GM19099 (cell line): ENCODE results near the gene ZSCAN32.

Experiments used
- POLR2A ChIP-seq: IDR thresholded peaks from 3 replicates; pipeline ENCODE4 v1.6.1; 2011; ENCODE audit warnings: low read depth; ENCODE audit not compliant: insufficient read length; ENCODE audit errors: extremely low read depth

Gene ZSCAN32

DNA sequence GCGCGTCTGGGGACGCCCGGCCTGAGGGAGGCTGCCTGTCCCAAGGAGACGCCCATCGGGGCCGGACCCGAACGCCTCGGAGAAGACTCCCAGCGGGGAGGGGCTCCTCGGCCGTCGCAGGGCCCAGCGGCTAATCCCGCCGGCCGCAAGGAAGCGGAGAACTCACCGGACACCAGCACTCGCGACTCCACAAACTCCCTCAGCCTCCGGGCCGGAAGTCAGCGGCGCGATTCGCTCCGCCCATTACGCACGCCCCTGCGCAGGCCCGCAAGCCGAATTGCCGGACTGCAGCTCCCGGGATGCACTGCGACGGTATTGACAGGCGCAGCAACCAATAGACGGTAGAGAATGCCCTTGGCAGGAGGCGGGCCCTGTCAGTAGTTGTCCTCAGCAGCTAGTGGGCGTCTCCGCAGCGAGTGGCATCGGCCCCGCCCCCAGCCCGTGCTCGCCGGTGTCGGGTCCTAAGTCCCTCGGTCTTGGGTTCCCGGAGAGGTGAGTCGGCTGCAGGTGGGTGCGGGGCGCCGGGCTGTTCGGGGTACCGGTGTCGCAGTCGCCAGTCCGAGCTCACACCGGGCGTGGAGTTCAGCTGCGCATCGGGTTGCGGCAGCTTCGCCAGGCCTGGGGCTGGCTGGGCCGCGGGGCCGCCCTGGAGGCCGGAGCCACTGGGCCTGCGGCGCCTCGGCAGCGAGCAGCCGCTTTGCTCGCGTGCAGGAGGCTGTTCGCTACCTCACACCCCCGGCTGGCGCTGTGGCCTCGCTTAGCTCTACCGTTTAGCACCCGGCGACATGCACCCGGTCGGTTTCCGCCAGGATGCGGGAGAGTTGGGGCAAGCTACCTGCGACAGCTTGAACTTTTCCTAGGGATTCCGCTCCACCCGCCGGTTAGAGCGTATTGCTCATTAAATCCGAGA lies at the start of gene ZSCAN32, which contains the start of gene ZNF174:
Gene ZSCAN32 (minus strand): TSS at position 226 of the 910 bp plus-strand sequence. CDS start 3,447 bp downstream, outside the sequence.
Gene ZNF174 (plus strand): TSS at position 437 of the 910 bp plus-strand sequence. CDS start 790 bp downstream, outside the sequence.
- peak; percentile 91 for TF ChIP-seq POLR2A

- peak; percentile 22 for TF ChIP-seq POLR2A
Observed at GRCh38 chr16:3444032-3444388, 43.2 kb upstream of the ZSCAN32 start.

DNA sequence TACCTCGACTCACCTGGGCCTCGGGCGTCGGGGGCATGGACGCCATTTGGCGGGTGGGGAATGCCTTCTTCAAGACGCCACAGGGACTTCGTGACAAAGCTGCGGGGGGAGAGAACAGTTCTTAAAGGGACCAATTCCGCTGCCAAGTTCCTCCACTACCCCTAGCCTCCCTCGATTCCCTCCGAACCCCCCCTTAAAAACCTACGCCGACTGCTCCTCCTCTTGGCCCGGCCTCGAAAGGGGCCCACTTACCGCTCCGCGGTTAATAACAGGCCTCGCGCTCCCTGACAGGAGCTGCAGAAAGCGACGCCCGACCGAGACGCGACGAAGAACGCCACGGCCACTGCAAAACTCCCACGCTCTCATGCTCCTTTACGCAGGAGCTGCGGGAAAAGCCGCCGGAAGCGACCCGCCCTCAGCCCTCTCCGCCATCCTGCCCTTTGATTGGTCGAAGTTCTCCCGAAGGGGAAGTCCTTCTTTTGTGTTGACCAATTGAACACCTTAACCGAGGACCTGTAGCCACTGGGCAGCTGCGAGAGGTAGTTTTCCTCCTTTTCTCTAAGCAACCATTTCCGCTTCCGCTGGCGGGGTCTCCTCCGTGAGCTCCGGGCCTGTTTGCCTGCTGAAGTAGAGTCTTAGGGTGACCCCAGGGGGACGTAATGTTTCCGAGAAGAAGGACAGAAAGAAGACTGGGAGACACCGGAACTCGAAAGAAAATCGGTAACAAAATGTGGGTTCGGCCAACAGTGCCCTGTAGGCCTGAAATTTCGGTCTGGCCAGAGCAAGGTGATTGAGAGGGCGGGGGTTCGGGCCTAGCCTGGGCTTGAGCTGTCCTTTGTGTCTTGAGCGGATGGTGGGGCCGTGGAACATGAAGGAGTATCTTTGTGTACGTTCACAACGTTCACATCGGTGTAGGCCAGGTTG lies 42.6 kb upstream of the ZSCAN32 start, which contains the start of the genes NAA60 and ZNF597:
Gene NAA60 (plus strand): TSS at position 573 of the 924 bp plus-strand sequence. CDS start 32,548 bp downstream, outside the sequence.
Gene ZNF597 (minus strand): TSS at position 397 of the 924 bp plus-strand sequence. CDS start 351 bp downstream, at position 46.
- peak; percentile 70 for TF ChIP-seq POLR2A

GRCh38 chr16:3439637-3440036 lies 38.8 kb upstream of the ZSCAN32 start:
- no peak for TF ChIP-seq POLR2A

DNA sequence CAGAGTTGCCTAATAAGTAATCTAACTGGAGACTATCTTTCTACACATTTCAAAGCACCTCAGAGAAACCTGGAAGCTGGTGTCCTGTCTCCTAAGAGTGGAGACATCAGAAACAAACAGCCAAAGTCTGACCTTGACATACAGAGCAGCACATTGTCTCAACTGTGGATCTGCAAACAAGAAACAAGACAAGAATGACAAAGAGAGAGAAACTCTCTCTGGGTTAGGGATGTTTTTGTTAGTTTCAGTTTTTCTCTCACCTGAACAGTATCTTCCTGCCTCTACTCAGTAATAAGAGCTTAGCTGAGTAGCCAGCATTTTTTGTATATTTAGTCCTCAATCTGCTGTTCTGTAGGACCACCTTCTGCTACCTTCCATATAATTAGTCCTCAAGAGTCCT lies 33.6 kb upstream of the ZSCAN32 start:
- TF ChIP-seq POLR2A: no peak

- TF ChIP-seq POLR2A: no peak
Observed at GRCh38 chr16:3431779-3432219, 31.0 kb upstream of the ZSCAN32 start.

DNA sequence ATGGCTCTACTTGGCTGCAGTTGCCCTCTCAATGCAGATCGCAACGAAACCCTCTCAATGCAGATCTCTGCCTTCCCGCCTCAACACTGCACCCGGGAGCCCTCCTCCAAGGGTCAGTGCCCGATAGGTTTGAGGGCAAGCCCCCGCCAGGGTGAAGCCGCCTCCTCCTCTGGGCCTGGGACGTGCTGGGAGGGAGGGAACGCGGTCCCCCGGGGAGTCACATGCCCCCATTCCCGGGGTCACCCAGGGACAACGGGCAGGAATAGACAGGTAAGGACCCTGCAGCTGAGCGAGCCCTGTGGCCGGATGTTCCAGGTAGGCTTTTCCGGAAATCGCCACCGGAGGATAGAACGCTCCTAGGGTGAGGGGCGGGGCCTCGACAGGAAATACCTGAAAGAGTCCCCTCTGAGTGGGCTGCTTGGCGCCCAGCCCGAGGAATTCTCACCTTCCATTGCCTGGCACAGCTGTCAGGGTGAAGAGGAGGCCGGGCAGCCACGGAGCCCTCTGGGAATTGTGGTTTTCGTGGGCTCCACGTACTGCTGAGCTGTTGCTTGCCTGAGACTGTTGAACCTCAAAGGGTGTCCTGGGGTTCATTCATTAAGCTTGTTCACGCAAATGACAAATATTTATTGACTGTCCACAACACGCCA lies 13.1 kb upstream of the ZSCAN32 start:
- no peak for TF ChIP-seq POLR2A

GRCh38 chr16:3408561-3409197 lies 7.9 kb upstream of the ZSCAN32 start:
- TF ChIP-seq POLR2A: no peak

- no peak for TF ChIP-seq POLR2A
Observed at GRCh38 chr16:3401719-3402397, 1.1 kb upstream of the ZSCAN32 start.

GRCh38 chr16:3400446-3400778 lies 392 bp downstream of the ZSCAN32 start:
- TF ChIP-seq POLR2A: no peak

GRCh38 chr16:3389663-3390338 lies 11.0 kb downstream of the ZSCAN32 start:
- TF ChIP-seq POLR2A: no peak

DNA sequence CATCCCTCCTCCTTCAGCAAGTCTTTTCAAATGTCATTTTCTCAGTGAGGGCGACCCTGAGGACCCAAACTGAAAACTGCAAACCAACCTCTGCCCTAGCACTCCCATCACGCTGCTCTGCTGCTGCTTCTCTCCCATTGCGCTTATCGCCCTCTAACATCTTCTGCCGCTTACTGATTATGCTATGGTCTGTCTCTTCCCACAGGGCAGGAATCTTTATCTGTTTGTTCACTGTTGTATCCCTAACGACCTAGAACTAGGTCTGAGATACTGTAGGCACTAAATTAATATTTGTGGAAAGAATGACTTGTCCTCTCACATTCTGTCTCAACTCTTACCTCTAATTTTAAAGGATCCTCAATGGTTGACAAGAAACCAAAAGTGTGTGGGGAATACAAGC lies 12.5 kb downstream of the ZSCAN32 start:
- TF ChIP-seq POLR2A: no peak

- no peak for TF ChIP-seq POLR2A
Observed at GRCh38 chr16:3383045-3383448, 17.8 kb downstream of the ZSCAN32 start.
